ENCODE measurements around the gene CDK5RAP3. TPM values are rescaled to one million over a fixed set of nuclear protein-coding genes. Genes with fewer than 3 reads are reported as not detected.

Gene CDK5RAP3
- total RNA-seq, 1 experiment from 2014 or later, result 255 TPM

DNA sequence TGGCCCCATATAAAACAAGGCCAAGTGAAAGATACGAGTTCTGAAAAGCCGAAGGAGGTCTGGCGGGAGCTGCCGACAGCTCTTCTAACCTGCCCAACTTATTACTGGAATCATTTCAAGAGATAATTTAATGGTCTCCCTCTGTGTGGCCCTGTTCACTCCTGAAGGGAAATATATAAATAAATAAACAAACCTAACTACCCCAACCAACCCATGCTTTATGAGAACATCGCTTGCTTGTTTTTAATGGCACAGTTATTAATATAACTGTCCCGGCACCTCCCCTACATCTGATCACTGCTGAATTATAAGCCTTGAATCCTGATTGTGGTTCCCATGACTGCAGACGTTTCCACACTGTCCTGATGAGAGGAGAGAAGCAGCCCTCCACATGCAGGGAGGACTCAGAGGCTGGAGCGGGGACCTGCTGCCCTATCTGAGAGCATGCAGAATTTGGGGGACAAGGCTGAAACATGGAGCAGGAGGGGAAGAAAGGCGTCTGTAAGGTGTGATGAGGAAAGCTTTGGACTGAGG lies 22.2 kb downstream of the CDK5RAP3 start (continued):
- TF ChIP-seq, protein P1, sequence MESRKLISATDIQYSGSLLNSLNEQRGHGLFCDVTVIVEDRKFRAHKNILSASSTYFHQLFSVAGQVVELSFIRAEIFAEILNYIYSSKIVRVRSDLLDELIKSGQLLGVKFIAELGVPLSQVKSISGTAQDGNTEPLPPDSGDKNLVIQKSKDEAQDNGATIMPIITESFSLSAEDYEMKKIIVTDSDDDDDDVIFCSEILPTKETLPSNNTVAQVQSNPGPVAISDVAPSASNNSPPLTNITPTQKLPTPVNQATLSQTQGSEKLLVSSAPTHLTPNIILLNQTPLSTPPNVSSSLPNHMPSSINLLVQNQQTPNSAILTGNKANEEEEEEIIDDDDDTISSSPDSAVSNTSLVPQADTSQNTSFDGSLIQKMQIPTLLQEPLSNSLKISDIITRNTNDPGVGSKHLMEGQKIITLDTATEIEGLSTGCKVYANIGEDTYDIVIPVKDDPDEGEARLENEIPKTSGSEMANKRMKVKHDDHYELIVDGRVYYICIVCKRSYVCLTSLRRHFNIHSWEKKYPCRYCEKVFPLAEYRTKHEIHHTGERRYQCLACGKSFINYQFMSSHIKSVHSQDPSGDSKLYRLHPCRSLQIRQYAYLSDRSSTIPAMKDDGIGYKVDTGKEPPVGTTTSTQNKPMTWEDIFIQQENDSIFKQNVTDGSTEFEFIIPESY (IDR thresholded peaks at IDR 0.05; ENCODE audit: extremely low read depth, insufficient replicate concordance, low read length), result no peak
- TF ChIP-seq, protein P2, sequence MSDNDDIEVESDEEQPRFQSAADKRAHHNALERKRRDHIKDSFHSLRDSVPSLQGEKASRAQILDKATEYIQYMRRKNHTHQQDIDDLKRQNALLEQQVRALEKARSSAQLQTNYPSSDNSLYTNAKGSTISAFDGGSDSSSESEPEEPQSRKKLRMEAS (IDR thresholded peaks at IDR 0.05), result no peak

DNA sequence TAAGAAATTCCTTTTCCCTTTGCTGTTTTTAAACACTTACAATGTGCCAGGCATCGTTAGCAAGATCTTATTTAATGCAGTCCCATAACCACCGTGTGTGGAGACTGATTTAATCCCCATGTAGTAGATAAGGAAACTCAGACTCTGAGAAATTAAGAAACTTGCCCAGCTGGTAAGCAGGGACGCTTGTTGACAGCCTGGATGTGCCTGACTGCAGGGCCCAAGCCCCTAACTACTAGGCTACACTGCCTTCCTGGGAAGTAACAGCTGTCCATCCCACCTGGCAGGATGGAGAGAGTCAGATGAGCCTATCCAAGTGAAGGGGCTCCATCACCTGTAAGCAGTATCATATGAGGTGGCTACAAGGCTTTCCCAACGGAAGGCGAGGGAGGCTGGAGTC lies 23.1 kb downstream of the CDK5RAP3 start:
- H2AFZ ChIP-seq (ENCODE audit: low read depth, low read length, poor library complexity, severe bottlenecking), result no peak overlapping the region
- no peaks in the 10 kb centered on the region for H4K20me1 ChIP-seq (ENCODE audit: insufficient read depth)
- ChIA-PET CTCF (no interaction called here), RAD21 (ENCODE audit: low non-redundant PET in 1 of 2, low total read pairs in 2 of 2, uncharacterized antibody in 2 of 2, unreplicated experiment in 2 of 2) (no interaction called here), POLR2A (no interaction called here)
- 0 out of 2 replicates have a peak, but pooled peaks have one; percentile 21 for ATAC-seq
- H3K4me3 ChIP-seq (replicated peaks in 1 of 2; ENCODE audit: low read depth in 1 of 2, low read length in 2 of 2), result no peak overlapping the region
- no peaks in the 10 kb centered on the region for H3K36me3 ChIP-seq (ENCODE audit: control insufficient read depth in 1 of 2, insufficient read depth in 2 of 2, low read length in 2 of 2)
- no peak overlapping the region for H3K4me2 ChIP-seq (ENCODE audit: low read length)
- no peaks in the 10 kb centered on the region for H3K9me2 ChIP-seq (ENCODE audit: insufficient read depth)
- H3K79me2 ChIP-seq (ENCODE audit: insufficient read depth, low read length), result no peaks in the 10 kb centered on the region
- no peak overlapping the region for H3K9ac ChIP-seq (ENCODE audit: low read length)
- intact Hi-C loops (cut with micrococcal nuclease), result no loop called here
- no peak overlapping the region for H3K27ac ChIP-seq (ENCODE audit: low read depth, low read length)
- TF ChIP-seq JUND (IDR thresholded peaks at IDR 0.05) (no peak), CEBPB (IDR thresholded peaks at IDR 0.05; ENCODE audit: low read depth) (no peak), SP1 (IDR thresholded peaks at IDR 0.05; ENCODE audit: low read depth) (no peak), SRF (IDR thresholded peaks at IDR 0.05; ENCODE audit: low read depth) (no peak), SIN3A (IDR thresholded peaks at IDR 0.05; ENCODE audit: low read depth) (no peak), ZNF274 (IDR thresholded peaks at IDR 0.05; ENCODE audit: low read depth, low read length) (no peak), EGR1 (IDR thresholded peaks at IDR 0.05; ENCODE audit: low read depth) (no peak), YY1 (IDR thresholded peaks at IDR 0.05; ENCODE audit: extremely low read depth, insufficient replicate concordance, low read depth, low read length) (no peak), RAD21 (IDR thresholded peaks at IDR 0.05; ENCODE audit: low read depth) (no peak), TCF7L2 (IDR thresholded peaks at IDR 0.05; ENCODE audit: borderline replicate concordance, extremely low read depth, insufficient read depth, insufficient read length) (no peak), POLR2AphosphoS5 (IDR thresholded peaks at IDR 0.05; ENCODE audit: low read depth, low read length) (no peak), FOSL1 (IDR thresholded peaks at IDR 0.05; ENCODE audit: low read depth) (no peak)
- TF ChIP-seq, protein P1 (IDR thresholded peaks at IDR 0.05; ENCODE audit: extremely low read depth, insufficient replicate concordance, low read length), result no peak
- TF ChIP-seq, protein P3, sequence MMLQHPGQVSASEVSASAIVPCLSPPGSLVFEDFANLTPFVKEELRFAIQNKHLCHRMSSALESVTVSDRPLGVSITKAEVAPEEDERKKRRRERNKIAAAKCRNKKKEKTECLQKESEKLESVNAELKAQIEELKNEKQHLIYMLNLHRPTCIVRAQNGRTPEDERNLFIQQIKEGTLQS (IDR thresholded peaks at IDR 0.05), result no peak
- TF ChIP-seq, protein P2 (IDR thresholded peaks at IDR 0.05), result no peak
- no peaks in the 10 kb centered on the region for H3K4me1 ChIP-seq (ENCODE audit: control insufficient read depth in 1 of 2, insufficient read depth in 2 of 2, low read length in 2 of 2)
- no peaks in the 10 kb centered on the region for H3K27me3 ChIP-seq (ENCODE audit: insufficient read depth, low read length)
- H3K9me3 ChIP-seq (ENCODE audit: control insufficient read depth in 1 of 2, insufficient read depth in 1 of 2, low read depth in 1 of 2, low read length in 2 of 2), result no peaks in the 10 kb centered on the region
- BruUV-seq (replicated peaks), result no TSS peak
- DNase-seq (ENCODE audit: low read depth, low spot score), result no peak

Data from HCT116 (cell line).